Midbrain (tissue), 1 donor: ENCODE results near the gene ANXA2.
A peak's percentile ranks its signal among the peaks of the same experiment; 100 is the strongest.

Experiments
- DNase-seq: peaks from one replicate; lab custom pipeline; 2025; lab: John Stamatoyannopoulos, UW

ANXA2 gene

DNA sequence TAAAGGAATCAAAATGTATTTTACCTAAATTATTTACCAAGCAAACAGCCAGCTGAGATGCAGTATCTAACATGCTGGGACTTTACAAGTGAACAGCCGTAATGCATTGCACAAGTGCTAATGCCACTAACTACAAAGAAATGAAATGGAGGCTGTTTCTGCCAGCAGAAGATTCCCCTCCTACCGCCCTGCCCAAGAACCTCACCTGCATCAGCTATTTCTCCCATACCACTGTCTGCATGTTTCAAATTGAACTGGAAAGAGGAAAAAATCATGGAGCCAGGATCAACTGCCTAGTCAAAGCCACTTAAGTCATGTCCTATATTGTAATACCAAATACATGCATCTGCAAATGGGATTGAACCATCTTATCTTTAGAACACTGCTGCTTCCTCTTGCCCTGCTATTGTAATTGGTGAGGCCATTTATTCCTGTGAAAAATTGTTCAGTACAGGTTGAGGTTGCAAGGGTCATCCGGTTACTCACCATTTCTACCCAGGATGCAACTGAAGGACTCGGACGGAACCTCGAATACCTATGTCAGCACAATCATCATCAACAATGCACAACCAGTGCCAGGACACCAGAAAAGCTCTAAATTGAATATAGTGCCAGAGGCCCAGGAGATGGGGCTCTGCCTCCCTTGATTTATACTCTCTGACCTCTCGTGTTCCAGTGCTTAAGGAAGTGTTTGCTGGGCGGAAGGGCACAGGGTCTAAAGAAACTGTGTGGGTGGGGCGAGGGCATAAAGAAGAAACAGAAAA lies 27.5 kb downstream of the ANXA2 start:
- no peak for DNase-seq

DNA sequence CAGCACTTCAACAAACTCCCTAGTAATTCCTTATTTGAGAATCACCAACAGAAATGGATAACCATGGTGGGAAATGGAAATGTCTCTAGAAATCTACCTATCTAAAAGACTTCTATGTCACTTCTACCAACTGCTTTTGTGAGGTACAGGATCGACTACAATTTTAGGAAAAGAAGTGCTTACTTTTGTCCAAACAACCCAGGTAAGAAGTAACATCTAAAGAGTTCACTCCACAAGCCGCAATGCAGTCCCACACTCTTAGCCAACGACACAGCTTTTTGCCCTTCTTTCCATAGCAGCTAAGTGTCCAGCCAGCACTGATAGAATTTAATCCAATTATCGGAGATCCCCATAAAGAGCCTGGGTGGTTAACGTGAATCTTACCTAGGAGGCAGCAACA lies 28.1 kb downstream of the ANXA2 start:
- no peak for DNase-seq

- no peak for DNase-seq
Observed at GRCh38 chr15:60364612-60364924, 33.2 kb downstream of the ANXA2 start.

DNA sequence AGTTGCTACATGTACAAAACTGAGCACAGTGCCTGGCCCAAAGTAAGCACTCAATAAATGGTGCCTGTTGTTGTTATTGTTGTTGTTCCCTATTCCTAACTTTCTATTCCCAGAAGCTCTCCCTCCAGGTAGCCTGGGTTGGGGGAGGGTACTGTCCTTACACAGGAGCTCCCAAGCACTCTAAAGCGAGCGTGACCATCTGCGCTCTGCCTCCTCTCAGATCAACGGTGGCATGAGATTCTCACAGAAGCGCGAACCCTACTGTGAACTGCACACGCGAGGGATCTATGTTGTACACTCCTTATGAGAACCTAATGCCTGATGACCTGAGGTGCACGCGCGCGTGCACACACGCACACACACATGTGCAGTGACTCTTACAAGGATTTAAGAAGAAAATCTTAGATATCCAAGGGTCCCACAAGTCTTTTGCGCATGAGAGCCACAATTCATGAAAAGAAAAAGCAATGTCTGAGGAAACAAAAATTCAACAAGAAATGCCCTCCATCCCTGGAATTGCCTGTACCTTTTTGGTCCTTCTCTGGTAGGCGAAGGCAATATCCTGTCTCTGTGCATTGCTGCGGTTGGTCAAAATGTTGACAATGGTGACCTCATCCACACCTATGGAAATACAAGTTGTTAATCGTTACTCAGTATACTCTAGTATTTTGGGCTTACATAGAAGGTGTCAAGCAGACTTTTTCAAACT lies 33.7 kb downstream of the ANXA2 start:
- no peak for DNase-seq

- no peak for DNase-seq
Observed at GRCh38 chr15:60363087-60363549, 34.7 kb downstream of the ANXA2 start.

DNA sequence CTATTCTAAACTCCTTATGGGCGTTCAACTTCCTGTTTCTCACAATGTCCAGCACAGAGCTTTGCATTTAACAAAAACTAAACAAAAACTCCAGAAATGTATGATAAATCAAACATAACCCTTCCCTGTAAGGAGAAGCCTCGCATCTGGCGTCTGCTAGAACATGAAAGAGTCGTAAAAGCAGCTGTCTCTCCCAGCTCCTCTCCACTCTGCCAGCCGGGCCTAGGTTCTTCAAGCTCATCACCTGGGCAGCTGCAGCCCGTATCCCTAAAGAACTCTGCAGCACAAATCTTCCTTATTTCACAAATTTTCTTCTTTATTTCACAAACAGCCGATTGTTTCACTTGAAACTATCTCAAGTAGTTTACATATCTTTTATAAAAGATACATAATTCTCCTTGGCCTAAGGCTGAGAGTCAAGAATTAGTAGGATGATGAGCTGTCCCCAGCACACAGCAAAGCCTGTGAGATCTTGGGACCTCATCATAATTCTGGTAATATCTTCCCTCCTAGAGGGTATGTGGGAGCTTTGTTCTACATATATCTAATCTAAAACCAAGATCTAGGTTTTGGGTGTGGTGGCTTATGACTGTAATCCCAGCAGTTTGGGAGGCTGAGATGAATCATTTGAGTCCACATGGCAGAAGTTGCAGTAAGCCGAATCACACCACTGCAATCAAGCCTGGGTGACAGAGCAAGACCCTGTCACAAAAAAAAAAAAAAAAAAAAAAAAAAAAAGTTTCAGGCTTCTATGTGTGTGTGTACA lies 35.3 kb downstream of the ANXA2 start:
- no peak for DNase-seq

GRCh38 chr15:60359738-60360137 lies 38.0 kb downstream of the ANXA2 start:
- DNase-seq, result peak; percentile 56

DNA sequence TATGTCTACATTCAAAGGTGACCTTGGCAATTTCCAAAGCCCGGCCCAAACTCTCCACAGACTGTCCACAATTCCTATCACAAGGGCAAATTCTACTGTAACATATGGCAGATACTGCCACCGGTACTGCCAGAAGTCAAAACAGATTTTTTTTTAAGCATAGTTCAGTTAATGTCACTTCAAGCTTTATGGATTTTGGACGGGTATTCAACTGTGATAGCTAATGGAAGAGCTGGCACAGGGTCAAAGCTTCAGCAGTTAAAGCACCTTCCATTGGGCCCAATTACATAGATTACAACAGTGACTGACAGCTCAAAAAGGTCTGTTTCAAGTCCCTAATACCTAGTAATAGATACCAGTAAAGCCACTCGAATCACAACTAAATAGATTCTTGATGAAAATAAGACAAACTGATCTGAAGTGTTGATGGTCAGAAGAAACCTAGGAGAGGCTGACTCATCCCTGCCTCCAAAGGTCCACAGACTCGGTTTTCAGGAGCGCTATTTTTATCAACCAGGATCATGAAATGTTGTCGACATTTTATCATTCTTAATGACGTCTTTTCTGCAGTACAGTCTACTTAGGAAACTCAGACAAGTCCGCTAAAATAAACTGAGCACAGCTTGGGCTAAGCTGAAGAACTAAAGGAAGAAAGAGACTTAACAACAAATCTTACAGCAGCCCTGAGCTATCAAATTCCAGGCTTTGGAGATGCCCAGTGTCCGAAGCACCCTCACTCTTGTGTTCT lies 38.7 kb downstream of the ANXA2 start:
- no peak for DNase-seq

GRCh38 chr15:60356832-60357231 lies 41.0 kb downstream of the ANXA2 start:
- no peak for DNase-seq

GRCh38 chr15:60355148-60355857 lies 42.5 kb downstream of the ANXA2 start:
- no peak for DNase-seq

DNA sequence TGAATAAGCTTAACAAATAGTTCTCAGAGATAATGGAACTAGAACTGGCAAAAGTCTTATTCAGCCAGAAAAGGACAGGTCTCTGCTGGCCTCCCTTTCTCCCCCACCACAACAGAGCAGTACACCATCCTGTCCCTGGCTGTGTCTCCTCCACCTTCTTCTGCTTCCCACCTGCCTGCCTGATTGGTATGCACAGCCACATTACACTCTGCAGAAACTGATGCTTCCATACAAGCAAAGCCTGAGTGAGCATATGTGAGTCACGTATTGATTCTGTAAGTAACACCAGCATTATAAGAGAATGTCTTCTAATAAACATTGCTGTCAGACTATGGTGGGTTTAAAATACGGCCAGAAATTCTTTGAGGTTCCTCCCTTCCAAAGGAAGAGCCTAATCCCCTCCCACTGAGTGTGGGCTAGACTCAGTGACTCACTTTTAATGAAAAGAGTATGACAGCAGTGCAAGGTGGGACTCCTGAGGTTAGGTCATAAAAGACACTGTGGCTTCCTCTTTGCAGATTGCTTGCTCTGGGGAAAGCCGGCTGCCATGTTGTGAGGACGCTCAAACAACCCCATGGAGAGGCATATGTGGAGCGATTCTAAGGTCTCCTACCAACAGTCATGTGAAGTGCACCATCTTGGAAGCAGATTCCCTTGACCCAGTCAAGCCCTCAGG lies 44.4 kb downstream of the ANXA2 start:
- DNase-seq, result no peak

GRCh38 chr15:60352525-60352924 lies 45.3 kb downstream of the ANXA2 start:
- no peak for DNase-seq

- no peak for DNase-seq
Observed at GRCh38 chr15:60351066-60351465, 46.7 kb downstream of the ANXA2 start.

DNA sequence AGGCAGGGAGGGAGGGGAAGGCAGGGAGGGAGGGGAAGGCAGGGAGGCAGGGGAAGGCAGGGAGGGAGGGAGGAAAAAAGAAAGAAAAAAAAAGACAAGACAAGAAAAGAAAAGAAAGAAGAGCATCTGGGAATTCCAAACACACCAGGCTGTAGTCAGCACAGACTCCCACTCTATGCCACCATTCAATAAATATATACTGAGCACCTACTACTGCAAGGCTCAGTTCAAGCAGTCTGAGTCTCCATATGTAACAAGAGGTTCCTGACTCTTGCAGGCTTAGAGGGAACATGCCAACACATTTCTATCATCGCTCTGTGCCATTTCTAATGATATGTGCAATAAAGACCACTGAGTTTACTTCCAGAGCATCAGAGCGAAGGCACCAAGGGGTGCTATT lies 47.7 kb downstream of the ANXA2 start:
- DNase-seq, result no peak

DNA sequence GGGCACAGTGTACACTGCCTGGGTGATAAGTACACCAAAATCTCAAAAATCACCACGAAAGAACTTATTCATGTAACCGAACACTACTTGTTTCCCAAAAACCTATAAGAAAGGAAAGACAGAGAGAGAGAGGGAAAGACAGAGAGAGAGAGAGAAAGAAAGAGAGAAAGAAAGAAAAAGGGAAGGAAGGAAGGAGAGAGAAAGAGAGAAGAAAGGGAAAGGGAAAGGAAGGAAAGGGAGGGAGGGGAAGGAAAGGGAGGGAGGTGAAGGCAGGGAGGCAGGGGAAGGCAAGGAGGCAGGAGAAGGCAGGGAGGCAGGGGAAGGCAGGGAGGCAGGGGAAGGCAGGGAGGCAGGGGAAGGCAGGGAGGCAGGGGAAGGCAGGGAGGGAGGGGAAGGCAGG lies 48.2 kb downstream of the ANXA2 start:
- no peak for DNase-seq

DNA sequence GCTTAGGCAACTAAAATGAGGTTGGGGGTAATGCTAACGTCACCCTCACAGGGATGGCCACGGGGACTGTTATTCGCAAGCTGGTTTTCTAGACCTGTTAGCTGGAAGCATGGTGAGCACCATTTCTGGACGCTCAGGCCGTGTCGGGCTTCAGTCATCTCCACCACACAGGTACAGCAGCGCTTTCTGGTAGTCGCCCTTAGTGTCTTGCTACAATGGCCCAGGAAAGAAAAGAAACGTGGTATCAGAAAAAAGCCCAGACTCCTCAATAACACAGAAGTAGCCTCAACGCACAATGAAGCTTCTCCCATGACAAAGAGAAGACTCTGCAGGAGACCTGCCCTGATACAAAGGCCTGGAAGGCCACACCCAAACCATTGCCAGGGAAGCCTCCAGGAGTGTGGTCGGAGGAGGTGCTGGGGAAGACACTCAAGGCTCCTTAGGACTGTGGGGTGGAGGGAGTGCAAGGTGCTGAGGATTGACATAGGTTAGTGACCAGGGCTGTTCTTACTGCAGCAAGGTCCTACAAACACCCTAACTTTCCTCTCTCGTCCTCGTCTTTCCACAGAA lies 50.2 kb downstream of the ANXA2 start:
- DNase-seq, result no peak

DNA sequence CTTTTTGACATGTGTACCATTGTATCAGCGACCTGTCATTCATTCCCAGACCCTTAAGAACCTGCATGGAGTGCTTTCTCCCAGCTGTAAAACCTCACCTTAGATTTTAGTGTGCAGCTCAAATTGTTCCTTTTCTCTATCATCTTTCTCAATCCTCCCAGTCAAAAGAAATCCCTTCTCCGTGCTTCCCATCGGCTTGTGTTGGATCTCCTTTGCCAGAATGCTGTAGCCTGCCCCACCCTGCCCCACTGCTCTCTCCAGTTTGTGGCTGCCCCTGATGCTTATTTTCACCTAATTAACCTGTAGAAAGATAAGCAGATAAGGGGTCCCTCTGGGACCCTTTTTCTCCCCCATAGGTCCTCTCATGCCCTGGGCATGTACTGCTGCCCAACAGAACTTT lies 51.1 kb downstream of the ANXA2 start:
- no peak for DNase-seq

GRCh38 chr15:60346077-60346476 lies 51.7 kb downstream of the ANXA2 start:
- DNase-seq, result no peak

DNA sequence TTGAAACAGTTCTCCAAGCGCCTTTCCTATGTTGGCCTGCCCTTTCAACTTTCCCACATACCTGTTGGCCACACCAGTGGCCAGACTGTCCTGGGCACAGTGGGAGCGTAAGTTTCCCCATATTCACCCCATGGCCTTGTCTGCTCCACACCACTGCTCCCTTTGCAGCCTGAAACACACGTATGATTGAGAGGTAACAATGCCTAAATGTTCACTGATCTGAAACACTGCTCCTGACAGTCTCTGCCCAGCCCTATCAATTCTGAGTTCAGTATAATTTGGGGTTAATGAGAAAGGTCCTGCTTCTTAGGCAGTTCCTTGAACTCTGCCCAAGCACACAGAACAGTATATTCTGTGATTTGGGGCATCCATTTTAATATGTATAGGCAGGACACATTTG lies 52.2 kb downstream of the ANXA2 start:
- no peak for DNase-seq

GRCh38 chr15:60344987-60345386 lies 52.8 kb downstream of the ANXA2 start:
- no peak for DNase-seq

GRCh38 chr15:60344461-60344860 lies 53.3 kb downstream of the ANXA2 start:
- no peak for DNase-seq
